Hepatocyte (in vitro differentiated cells): ENCODE data around the gene LHFPL2. TPM values are rescaled to one million over a fixed set of nuclear protein-coding genes. Genes with fewer than 3 reads are reported as not detected.

Source experiments
- DNase-seq: peaks from one replicate; pipeline ENCODE4 v3.0.0-alpha.2; 2016; ENCODE audit warnings: low spot score
- H2AFZ ChIP-seq: fragments of 200-600 bp; sonication (generic); 2 replicates; pipeline ENCODE4 v1.6.0; 2016; ENCODE audit warnings: antibody characterized with exemption, mild to moderate bottlenecking
- H3K27ac ChIP-seq: fragments of 200-600 bp; sonication (generic); 2 replicates; pipeline ENCODE4 v1.5.1; 2016; ENCODE audit warnings: mild to moderate bottlenecking
- H3K27me3 ChIP-seq: fragments of 200-600 bp; sonication (generic); 2 replicates; pipeline ENCODE4 v1.6.1; 2016
- H3K36me3 ChIP-seq: fragments of 200-600 bp; sonication (generic); replicated peaks from 2 replicates; pipeline ENCODE4 v1.5.1; 2016; ENCODE audit warnings: low read depth; ENCODE audit not compliant: insufficient read depth
- H3K4me1 ChIP-seq: fragments of 200-600 bp; sonication (generic); 2 replicates; pipeline ENCODE4 v1.5.1; 2016; ENCODE audit warnings: mild to moderate bottlenecking, moderate library complexity; ENCODE audit not compliant: insufficient read depth
- H3K4me2 ChIP-seq: fragments of 200-600 bp; sonication (generic); 2 replicates; pipeline ENCODE4 v1.6.0; 2016
- H3K4me3 ChIP-seq: fragments of 200-600 bp; sonication (generic); 2 replicates; pipeline ENCODE4 v1.5.1; 2016; ENCODE audit warnings: mild to moderate bottlenecking
- H3K79me2 ChIP-seq: fragments of 200-600 bp; sonication (generic); 2 replicates; pipeline ENCODE4 v1.6.0; 2017; ENCODE audit warnings: mild to moderate bottlenecking
- H3K9me2 ChIP-seq: fragments of 200-600 bp; sonication (generic); replicated peaks from 2 replicates; pipeline ENCODE4 v1.6.0; 2017; ENCODE audit warnings: mild to moderate bottlenecking; ENCODE audit not compliant: insufficient read depth
- H3K9me3 ChIP-seq: fragments of 200-600 bp; sonication (generic); 2 replicates; pipeline ENCODE4 v1.5.1; 2016; ENCODE audit warnings: low read depth, mild to moderate bottlenecking
- H4K20me1 ChIP-seq: fragments of 200-600 bp; sonication (generic); 2 replicates; pipeline ENCODE4 v1.6.0; 2016; ENCODE audit warnings: mild to moderate bottlenecking; ENCODE audit not compliant: insufficient read depth, poor library complexity, severe bottlenecking
- EZH2 ChIP-seq: fragments of 200-600 bp; sonication (generic); IDR thresholded peaks from 2 replicates; pipeline ENCODE4 v1.6.1; 2016; ENCODE audit warnings: antibody characterized with exemption, mild to moderate bottlenecking, borderline replicate concordance
- EZH2phosphoT487 ChIP-seq: fragments of 200-600 bp; sonication (generic); IDR thresholded peaks from one replicate; pipeline ENCODE4 v1.6.1; 2018; ENCODE audit warnings: antibody characterized with exemption, mild to moderate bottlenecking, low read depth, moderate library complexity; ENCODE audit not compliant: unreplicated experiment, severe bottlenecking
- WGBS: methylation state at CpG from one replicate; pipeline ENCODE4 v1.1.6; 2016; ENCODE audit warnings: low lambda C conversion rate; ENCODE audit errors: missing lambda C conversion rate; 5-methylcytosine and 5-hydroxymethylcytosine counted together
- polyA plus RNA-seq: library from polyadenylated mRNA; unstranded; fragments of >200 nt; fragmentation: Nextera tagmentation; extraction: Ambion mirVana; gene quantifications from 2 replicates; pipeline ENCODE4 v1.2.1, GENCODE V29; 2016
- total RNA-seq: library from RNA; depleted of rRNA; stranded (reverse); fragments of >200 nt; gene quantifications from 2 replicates; pipeline ENCODE4 v1.2.3, GENCODE V29; 2014
- TF ChIP-seq, protein P1 (sequence below): fragments of 200-600 bp; sonication (generic); IDR thresholded peaks from 2 replicates; pipeline ENCODE4 v1.5.1; 2016; ENCODE audit warnings: antibody characterized with exemption, mild to moderate bottlenecking; ENCODE audit not compliant: poor library complexity

Gene LHFPL2
- total and polyA plus RNA-seq, 2 experiments from 2014 or later: 15.6 to 39.9 TPM

GRCh38 chr5:78537411-78537810 lies 111.2 kb downstream of the LHFPL2 start:
- H3K4me2 ChIP-seq: no peak overlapping the region
- no peaks in the 10 kb centered on the region for H3K9me3 ChIP-seq
- no peaks in the 10 kb centered on the region for H4K20me1 ChIP-seq
- no peaks in the 10 kb centered on the region for H3K36me3 ChIP-seq
- no peaks in the 10 kb centered on the region for H3K27me3 ChIP-seq
- no peak overlapping the region for H3K4me3 ChIP-seq
- 66% methylated on average over 5 of the region's 5 CpGs for WGBS
- H2AFZ ChIP-seq: no peak overlapping the region
- H3K4me1 ChIP-seq: peaks cover 7% of the 10 kb centered on the region
- no peak overlapping the region for H3K27ac ChIP-seq
- no peak for TF ChIP-seq EZH2
- TF ChIP-seq, protein P1, sequence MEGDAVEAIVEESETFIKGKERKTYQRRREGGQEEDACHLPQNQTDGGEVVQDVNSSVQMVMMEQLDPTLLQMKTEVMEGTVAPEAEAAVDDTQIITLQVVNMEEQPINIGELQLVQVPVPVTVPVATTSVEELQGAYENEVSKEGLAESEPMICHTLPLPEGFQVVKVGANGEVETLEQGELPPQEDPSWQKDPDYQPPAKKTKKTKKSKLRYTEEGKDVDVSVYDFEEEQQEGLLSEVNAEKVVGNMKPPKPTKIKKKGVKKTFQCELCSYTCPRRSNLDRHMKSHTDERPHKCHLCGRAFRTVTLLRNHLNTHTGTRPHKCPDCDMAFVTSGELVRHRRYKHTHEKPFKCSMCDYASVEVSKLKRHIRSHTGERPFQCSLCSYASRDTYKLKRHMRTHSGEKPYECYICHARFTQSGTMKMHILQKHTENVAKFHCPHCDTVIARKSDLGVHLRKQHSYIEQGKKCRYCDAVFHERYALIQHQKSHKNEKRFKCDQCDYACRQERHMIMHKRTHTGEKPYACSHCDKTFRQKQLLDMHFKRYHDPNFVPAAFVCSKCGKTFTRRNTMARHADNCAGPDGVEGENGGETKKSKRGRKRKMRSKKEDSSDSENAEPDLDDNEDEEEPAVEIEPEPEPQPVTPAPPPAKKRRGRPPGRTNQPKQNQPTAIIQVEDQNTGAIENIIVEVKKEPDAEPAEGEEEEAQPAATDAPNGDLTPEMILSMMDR: no peak
- no peak for TF ChIP-seq EZH2phosphoT487
- DNase-seq: no peak
- H3K9me2 ChIP-seq: no peaks in the 10 kb centered on the region
- peaks cover 66% of the 10 kb centered on the region for H3K79me2 ChIP-seq

GRCh38 chr5:78536661-78537196 lies 111.8 kb downstream of the LHFPL2 start:
- no peak overlapping the region for H3K4me3 ChIP-seq
- H2AFZ ChIP-seq: no peak overlapping the region
- H3K79me2 ChIP-seq: peaks cover 61% of the 10 kb centered on the region
- no peak for DNase-seq
- TF ChIP-seq EZH2 (no peak), EZH2phosphoT487 (no peak)
- TF ChIP-seq, protein P1: no peak
- H3K27me3 ChIP-seq: no peaks in the 10 kb centered on the region
- no peaks in the 10 kb centered on the region for H3K36me3 ChIP-seq
- no peaks in the 10 kb centered on the region for H3K9me2 ChIP-seq
- no peaks in the 10 kb centered on the region for H4K20me1 ChIP-seq
- H3K27ac ChIP-seq: no peak overlapping the region
- 88% methylated on average over 7 of the region's 7 CpGs for WGBS
- H3K9me3 ChIP-seq: no peaks in the 10 kb centered on the region
- no peak overlapping the region for H3K4me2 ChIP-seq
- H3K4me1 ChIP-seq: peaks cover 7% of the 10 kb centered on the region

GRCh38 chr5:78534905-78535200 lies 113.7 kb downstream of the LHFPL2 start:
- no peak overlapping the region for H3K4me2 ChIP-seq
- peak overlapping the region; percentile 49 for H3K27ac ChIP-seq
- H3K27me3 ChIP-seq: no peaks in the 10 kb centered on the region

More at GRCh38 chr5:78534905-78535200, 113.7 kb downstream of the LHFPL2 start:
- no peaks in the 10 kb centered on the region for H3K9me3 ChIP-seq
- no peaks in the 10 kb centered on the region for H3K36me3 ChIP-seq
- no peak overlapping the region for H3K4me3 ChIP-seq
- H3K9me2 ChIP-seq: no peaks in the 10 kb centered on the region
- no peak overlapping the region for H2AFZ ChIP-seq
- DNase-seq: no peak
- H3K79me2 ChIP-seq: peaks cover 51% of the 10 kb centered on the region
- peaks cover 3% of the 10 kb centered on the region for H3K4me1 ChIP-seq
- WGBS: 89% methylated on average over 6 of the region's 6 CpGs
- no peak for TF ChIP-seq EZH2
- TF ChIP-seq, protein P1: no peak
- no peak for TF ChIP-seq EZH2phosphoT487
- H4K20me1 ChIP-seq: no peaks in the 10 kb centered on the region
